SU-DHL-6 (cell line): ENCODE data around the gene ASCC3.

ENCODE experiments used
- EZH2phosphoT487 ChIP-seq: fragments of 200-600 bp; sonication (generic), shearing (Covaris generic); conservative IDR thresholded peaks from 2 replicates; pipeline ENCODE4 v1.6.1; 2018; ENCODE audit warnings: mild to moderate bottlenecking, antibody characterized with exemption, low read length, moderate library complexity, mixed read lengths
- TF ChIP-seq, protein P1 (sequence below): fragments of 200-600 bp; sonication (generic); IDR thresholded peaks from one replicate; pipeline ENCODE4 v1.5.1; 2017; ENCODE audit warnings: antibody characterized with exemption, mild to moderate bottlenecking, low read length, moderate library complexity; ENCODE audit not compliant: insufficient read depth, poor library complexity, severe bottlenecking

DNA sequence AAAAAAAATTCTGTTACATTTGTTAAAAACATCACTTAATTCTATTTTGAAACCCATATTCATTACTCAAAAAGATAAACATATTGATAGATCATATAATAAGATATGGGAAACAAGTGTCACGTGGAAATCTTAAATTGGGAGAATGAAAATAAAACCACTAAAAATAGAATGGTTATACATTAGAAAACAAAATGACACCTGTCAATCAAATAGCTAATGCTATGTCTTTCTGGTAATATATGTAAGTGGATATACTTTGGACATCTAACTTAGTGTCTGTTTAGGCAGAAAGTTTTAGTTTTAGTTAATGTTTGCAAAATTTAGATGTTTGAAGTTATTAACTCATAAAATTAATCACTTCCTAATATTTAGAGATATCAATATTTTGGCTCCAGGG, 321.3 kb downstream of the ASCC3 start:
- TF ChIP-seq, protein P1, sequence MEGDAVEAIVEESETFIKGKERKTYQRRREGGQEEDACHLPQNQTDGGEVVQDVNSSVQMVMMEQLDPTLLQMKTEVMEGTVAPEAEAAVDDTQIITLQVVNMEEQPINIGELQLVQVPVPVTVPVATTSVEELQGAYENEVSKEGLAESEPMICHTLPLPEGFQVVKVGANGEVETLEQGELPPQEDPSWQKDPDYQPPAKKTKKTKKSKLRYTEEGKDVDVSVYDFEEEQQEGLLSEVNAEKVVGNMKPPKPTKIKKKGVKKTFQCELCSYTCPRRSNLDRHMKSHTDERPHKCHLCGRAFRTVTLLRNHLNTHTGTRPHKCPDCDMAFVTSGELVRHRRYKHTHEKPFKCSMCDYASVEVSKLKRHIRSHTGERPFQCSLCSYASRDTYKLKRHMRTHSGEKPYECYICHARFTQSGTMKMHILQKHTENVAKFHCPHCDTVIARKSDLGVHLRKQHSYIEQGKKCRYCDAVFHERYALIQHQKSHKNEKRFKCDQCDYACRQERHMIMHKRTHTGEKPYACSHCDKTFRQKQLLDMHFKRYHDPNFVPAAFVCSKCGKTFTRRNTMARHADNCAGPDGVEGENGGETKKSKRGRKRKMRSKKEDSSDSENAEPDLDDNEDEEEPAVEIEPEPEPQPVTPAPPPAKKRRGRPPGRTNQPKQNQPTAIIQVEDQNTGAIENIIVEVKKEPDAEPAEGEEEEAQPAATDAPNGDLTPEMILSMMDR = no peak
- TF ChIP-seq EZH2phosphoT487 = no peak
